Neural crest cell (in vitro differentiated cells): ENCODE data around the gene IGSF23. TPM values are rescaled to one million over a fixed set of nuclear protein-coding genes. Genes with fewer than 3 reads are reported as not detected.

Source experiments
- DNase-seq: peaks from one replicate; pipeline ENCODE4 v3.0.0; 2021; ENCODE audit warnings: low read depth, mixed read lengths, low spot score
- H3K27ac Mint-ChIP-seq: one replicate; pipeline ENCODE4 v1.8.0; 2021; ENCODE audit warnings: mild to moderate bottlenecking, mixed read lengths; ENCODE audit not compliant: unreplicated experiment
- H3K27me3 Mint-ChIP-seq: 2 replicates; pipeline ENCODE4 v1.8.0; 2021; ENCODE audit warnings: low read depth, mild to moderate bottlenecking, mixed read lengths
- H3K36me3 Mint-ChIP-seq: 2 replicates; pipeline ENCODE4 v1.8.0; 2021; ENCODE audit warnings: low read depth, mild to moderate bottlenecking, mixed read lengths
- H3K4me1 Mint-ChIP-seq: 2 replicates; pipeline ENCODE4 v1.8.0; 2021; ENCODE audit warnings: mixed read lengths
- H3K4me3 Mint-ChIP-seq: one replicate; pipeline ENCODE4 v1.8.0; 2021; ENCODE audit warnings: mild to moderate bottlenecking, mixed read lengths
- H3K9me3 Mint-ChIP-seq: 2 replicates; pipeline ENCODE4 v1.8.0; 2021; ENCODE audit warnings: mixed read lengths
- total RNA-seq: library from RNA; stranded (reverse); gene quantifications from 2 replicates; pipeline ENCODE4 v1.2.1, GENCODE V29; 2021
- TF ChIP-seq, protein P1 (sequence below): fragments of 200-600 bp; sonication (generic); conservative IDR thresholded peaks from 2 replicates; pipeline ENCODE4 v1.5.0; 2021; ENCODE audit warnings: antibody characterized with exemption, mild to moderate bottlenecking

IGSF23 gene
- total RNA-seq, 1 donor from 2014 or later, result not detected

GRCh38 chr19:44581288-44581687 is 32.1 kb upstream of the IGSF23 start:
- H3K27ac Mint-ChIP-seq, result no peak overlapping the region
- H3K4me3 Mint-ChIP-seq, result no peak overlapping the region
- H3K4me1 Mint-ChIP-seq, result no peaks in the 10 kb centered on the region
- no peak for DNase-seq
- H3K9me3 Mint-ChIP-seq, result peaks cover 2% of the 10 kb centered on the region
- TF ChIP-seq, protein P1, sequence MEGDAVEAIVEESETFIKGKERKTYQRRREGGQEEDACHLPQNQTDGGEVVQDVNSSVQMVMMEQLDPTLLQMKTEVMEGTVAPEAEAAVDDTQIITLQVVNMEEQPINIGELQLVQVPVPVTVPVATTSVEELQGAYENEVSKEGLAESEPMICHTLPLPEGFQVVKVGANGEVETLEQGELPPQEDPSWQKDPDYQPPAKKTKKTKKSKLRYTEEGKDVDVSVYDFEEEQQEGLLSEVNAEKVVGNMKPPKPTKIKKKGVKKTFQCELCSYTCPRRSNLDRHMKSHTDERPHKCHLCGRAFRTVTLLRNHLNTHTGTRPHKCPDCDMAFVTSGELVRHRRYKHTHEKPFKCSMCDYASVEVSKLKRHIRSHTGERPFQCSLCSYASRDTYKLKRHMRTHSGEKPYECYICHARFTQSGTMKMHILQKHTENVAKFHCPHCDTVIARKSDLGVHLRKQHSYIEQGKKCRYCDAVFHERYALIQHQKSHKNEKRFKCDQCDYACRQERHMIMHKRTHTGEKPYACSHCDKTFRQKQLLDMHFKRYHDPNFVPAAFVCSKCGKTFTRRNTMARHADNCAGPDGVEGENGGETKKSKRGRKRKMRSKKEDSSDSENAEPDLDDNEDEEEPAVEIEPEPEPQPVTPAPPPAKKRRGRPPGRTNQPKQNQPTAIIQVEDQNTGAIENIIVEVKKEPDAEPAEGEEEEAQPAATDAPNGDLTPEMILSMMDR, result no peak
- no peaks in the 10 kb centered on the region for H3K36me3 Mint-ChIP-seq
- peaks cover 20% of the 10 kb centered on the region for H3K27me3 Mint-ChIP-seq

DNA sequence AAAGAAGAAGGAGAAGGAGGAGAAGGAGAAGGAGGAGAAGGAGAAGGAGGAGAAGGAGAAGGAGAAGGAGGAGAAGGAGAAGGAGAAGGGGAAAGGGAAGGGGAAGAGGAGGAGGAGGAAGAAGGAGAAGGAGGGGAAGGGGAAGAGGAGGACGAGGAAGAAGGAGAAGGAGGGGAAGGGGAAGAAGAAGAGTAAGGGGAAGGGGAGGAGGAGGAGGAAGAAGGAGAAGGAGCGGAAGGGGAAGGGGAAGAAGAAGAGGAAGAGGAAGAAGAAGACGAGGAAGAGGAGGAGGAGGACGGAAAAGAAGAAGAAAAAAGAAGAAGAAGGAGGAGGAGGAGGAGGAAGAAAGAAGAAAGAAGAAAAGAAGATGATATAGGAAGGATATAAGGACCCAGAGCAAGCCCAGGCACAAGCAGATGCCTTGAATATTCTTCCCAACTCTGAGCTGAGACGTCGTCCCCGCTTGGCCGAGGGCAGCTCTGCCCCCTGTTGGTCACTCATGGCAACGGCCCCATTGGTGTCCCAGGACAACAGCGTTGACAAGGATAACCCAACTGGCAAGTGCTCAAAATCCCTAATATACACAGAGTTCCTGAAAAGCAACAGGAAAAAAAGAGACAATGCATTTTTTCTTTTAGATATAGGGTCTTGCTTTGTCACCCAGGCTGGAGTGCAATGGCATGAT is 30.6 kb upstream of the IGSF23 start:
- H3K36me3 Mint-ChIP-seq, result no peaks in the 10 kb centered on the region
- TF ChIP-seq, protein P1, result peak; percentile 66
- H3K4me1 Mint-ChIP-seq, result no peaks in the 10 kb centered on the region
- peaks cover 25% of the 10 kb centered on the region for H3K27me3 Mint-ChIP-seq
- H3K9me3 Mint-ChIP-seq, result peaks cover 4% of the 10 kb centered on the region
- peak; percentile 34 for DNase-seq
- no peak overlapping the region for H3K4me3 Mint-ChIP-seq
- H3K27ac Mint-ChIP-seq, result no peak overlapping the region

DNA sequence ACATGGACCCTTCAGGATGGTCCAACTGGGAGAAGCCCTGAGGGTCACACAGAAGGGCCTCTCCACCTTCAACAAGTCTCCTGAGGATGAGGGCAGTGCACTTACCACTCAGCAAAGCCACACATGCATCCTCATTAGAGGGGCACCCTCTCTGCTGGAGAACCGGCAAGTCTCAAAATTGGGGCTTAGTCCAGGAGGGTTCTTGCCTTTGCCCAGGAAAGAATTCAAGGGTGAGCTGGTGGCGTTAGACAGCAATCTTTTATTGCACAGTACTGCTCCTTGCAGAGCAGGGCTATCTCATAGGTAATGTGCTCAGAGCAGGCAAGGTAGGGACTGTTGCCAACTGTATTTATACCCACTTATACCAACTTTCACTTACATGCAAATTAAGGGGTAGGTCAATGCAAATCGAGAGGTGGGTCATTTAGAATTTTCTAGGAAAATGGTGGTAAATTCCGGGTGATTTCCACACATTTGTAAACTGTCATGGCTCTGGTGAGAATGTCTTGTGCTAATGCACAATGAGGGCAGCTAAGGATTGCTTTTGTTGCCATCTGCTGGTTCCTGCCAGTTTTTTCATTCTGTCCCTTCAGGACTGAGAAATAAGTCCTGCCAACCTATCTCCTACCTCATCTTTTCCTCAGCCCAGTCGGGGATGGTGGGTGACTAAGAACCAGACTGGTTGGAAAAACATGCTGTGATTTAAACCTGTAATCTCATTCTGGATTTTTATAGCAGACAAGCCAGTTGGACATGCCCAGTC is 27.8 kb upstream of the IGSF23 start:
- H3K27ac Mint-ChIP-seq, result no peak overlapping the region
- H3K4me1 Mint-ChIP-seq, result no peaks in the 10 kb centered on the region
- H3K9me3 Mint-ChIP-seq, result peaks cover 4% of the 10 kb centered on the region
- TF ChIP-seq, protein P1, result no peak
- H3K27me3 Mint-ChIP-seq, result peaks cover 28% of the 10 kb centered on the region
- H3K4me3 Mint-ChIP-seq, result no peak overlapping the region
- no peaks in the 10 kb centered on the region for H3K36me3 Mint-ChIP-seq
- no peak for DNase-seq

GRCh38 chr19:44587963-44588770 is 25.2 kb upstream of the IGSF23 start:
- no peaks in the 10 kb centered on the region for H3K36me3 Mint-ChIP-seq
- H3K9me3 Mint-ChIP-seq, result peaks cover 4% of the 10 kb centered on the region
- H3K27ac Mint-ChIP-seq, result no peak overlapping the region
- H3K27me3 Mint-ChIP-seq, result peaks cover 28% of the 10 kb centered on the region
- DNase-seq, result no peak
- TF ChIP-seq, protein P1, result no peak
- H3K4me3 Mint-ChIP-seq, result no peak overlapping the region
- H3K4me1 Mint-ChIP-seq, result no peaks in the 10 kb centered on the region

GRCh38 chr19:44588771-44589112 is 24.6 kb upstream of the IGSF23 start:
- H3K27me3 Mint-ChIP-seq, result peaks cover 27% of the 10 kb centered on the region
- no peak for DNase-seq
- TF ChIP-seq, protein P1, result no peak
- no peaks in the 10 kb centered on the region for H3K4me1 Mint-ChIP-seq
- no peaks in the 10 kb centered on the region for H3K36me3 Mint-ChIP-seq
- no peak overlapping the region for H3K4me3 Mint-ChIP-seq
- H3K27ac Mint-ChIP-seq, result no peak overlapping the region
- H3K9me3 Mint-ChIP-seq, result peaks cover 4% of the 10 kb centered on the region
